ENCODE data around the gene SPEN. TPM values are rescaled to one million over a fixed set of nuclear protein-coding genes. Genes with fewer than 3 reads are reported as not detected.
"Not testable (repeated sequence)": the region's sequence is repeated elsewhere in the genome, so short reads cannot be mapped to it uniquely, and the experiment has no call there.

SPEN gene
- total RNA-seq, 1 donor from 2014 or later = 85.2 TPM

DNA sequence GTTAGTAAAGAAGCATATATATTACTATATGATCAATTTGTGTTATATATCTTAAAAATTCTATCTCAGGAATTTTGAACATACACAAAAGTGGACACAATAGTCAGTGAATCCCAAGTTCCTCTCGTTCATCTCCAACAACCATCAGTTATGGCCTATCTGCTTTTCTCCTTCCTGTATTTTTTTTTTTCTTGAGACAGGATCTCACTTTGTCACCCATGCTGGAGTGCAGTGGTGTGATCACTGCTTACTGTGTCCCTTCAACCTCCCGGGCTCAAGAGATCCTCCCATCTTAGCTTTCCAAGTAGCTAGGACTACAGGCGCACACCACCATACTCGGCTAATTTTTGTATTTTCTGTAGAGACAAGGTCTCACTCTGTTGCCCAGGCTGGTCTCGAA lies 9.4 kb downstream of the SPEN start:
- no peak for DNase-seq (ENCODE audit: low spot score)

DNA sequence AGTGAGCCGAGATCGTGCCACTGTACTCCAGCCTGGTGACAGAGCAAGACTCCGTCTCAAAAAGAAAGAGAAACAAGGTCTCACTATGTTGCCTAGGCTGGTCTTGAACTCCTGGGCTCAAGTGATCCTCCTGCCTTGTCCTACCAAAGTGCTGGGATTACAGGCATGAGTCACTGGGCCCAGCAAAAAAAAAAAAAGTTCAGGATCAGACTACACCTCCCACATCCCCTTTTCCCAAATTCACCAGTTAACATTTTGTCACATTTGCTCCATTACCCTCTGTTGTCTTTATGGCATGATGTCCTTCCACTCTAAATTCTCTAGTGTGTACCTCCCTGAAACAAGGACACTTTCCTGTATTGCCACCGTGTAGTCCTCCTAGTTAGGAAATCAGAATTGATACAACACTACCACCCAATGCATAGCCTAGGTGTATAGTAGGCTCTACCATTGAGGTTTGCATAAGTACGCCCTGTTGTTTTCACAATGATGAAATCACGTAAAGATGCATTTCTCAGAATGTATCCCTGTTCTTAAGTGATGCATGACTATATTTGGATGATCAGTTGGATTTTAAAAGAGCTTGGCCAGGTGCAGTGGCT lies 10.7 kb downstream of the SPEN start:
- no peak for DNase-seq (ENCODE audit: low spot score)

DNA sequence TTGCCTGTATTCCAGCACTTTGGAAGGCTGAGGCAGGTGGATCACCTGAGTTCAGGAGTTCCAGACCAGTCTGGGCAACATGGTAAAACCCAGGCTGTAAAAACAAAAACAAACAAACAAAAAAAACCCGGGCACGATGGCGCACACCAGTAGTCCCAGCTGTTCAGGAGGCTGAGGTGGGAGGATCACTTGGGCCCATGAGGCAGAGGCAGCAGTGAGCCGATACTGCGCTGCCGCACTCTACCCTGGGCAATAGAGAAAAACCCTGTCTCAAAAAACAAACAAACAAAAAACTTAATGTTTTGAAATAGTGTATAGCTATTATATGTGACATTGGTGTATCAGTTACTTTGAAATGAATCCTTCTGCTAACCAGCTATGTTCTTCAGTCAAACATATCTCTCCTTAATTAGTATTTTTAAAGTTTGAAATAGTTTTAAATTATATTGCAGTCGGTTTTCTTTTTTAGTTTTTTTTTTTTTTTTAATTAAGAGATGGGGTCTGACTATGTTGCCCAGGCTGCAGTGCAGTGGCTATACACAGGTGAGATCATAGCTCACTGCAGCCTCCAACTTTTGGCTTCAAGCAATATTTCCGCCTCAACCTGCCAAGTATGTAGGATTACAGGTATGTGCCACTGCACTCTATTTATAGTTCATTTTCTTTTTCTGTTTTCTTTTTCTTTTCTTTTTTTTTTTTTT lies 11.3 kb downstream of the SPEN start:
- DNase-seq (ENCODE audit: low spot score) = no peak

DNA sequence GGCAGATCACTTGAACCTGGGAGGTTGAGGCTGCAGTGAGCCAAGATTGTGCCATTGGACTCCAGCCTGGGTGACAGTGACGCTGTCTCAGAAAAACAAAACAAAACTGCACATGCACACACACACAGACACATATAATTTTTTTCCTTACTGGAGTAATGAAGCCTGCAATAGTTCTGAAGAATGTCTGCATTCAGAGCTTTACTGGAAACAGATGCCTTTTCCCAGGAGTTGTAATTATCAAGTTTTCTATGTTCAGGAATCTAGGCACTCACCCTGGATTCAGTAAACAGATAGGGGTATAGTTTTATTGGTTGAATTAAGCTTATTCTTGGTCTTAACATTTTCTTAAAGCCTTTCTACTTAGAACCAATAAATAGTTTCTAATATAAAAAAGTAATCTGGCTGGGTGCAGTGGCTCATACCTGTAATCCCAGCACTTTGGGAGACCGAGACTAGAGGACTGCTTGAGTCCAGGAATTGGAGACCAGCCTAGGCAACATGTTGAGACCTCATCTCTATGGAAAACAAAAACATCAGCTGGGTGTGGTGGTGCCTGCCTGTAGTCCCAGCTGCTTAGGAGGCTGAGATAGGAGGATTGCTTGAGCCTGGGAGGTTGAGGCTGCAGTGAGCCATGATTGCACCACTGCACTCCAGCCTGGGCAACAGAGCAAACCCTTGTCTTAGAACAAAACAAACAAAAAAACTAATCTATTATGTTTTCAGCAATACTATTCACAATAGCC lies 15.8 kb downstream of the SPEN start:
- no peak for DNase-seq (ENCODE audit: low spot score)

DNA sequence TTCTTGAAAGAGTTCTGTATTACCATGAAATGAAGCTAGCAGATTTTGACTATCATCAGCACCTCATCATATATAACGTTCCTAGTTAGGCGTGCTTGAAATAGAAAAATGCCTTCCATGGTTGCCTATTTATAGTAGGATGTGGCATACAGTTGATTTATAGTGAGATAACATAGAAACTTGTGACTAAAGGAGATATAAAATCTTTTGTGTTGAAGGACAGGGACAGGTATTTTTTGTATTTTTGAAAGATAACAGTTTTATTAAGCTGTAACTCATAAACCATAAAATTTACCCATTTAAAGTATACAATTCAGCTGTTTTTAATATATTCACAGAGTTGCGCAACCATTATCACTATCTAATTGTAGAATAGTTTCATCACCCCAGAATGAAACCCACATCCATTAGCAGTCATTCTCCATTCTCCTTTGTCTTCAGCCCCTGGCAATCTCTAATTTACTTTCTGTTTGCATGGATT lies 19.3 kb downstream of the SPEN start:
- DNase-seq (ENCODE audit: low spot score) = no peak

DNA sequence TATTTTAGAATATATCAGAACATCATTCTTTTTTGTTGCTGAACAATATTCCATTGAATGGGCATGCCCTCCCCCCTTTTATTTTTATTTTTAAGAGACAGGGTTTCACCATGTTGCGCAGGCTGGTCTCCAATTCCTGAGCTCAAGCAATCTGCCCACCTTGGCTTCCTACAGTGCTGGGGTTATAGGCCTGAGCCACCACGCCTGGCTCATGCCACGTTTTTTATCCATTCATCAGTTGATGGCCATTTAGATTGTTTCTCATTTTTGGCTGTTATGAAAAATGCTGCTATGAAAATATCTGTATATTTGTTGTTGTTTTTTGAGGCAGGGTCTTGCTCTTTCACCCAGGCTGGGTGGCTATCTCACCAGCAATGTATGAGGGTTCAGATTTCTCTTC lies 19.8 kb downstream of the SPEN start:
- DNase-seq (ENCODE audit: low spot score) = no peak

DNA sequence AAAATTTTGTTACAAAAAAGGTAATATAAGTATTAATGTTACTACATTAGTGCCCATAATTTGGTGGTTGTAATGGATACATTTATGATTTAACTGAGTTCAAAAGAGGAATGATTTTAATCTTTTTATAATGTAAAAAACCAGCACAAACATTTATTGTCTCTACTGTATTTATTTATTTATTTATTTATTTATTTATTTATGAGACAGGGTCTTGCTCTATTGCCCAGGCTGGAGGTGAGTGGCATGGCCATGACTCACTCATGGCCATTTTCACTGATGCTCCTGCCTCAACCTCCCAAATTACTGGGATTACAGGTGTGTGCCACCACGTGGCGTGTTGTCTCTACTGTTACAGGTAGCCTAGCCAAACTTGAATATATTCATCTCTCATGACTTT lies 21.9 kb downstream of the SPEN start:
- no peak for DNase-seq (ENCODE audit: low spot score)

DNA sequence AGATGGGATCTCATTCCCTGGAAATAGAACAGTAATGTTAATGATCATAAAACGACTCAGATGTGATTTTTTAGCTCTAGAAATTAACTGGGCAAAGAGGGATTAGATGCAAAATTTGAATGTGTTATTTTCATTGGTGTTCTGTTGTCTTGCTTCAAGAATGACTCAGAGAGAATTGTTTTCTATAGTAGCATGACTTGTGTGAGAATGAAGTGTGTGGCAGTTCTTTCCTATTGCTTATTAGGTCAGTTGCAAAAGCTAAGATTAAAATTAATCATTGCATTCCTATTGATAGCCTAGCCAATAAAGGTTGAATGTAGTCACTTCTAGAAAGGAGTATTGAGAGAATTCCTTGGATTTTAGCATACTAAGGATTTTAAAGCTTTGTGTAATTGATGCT lies 22.9 kb downstream of the SPEN start:
- no peak for DNase-seq (ENCODE audit: low spot score)

DNA sequence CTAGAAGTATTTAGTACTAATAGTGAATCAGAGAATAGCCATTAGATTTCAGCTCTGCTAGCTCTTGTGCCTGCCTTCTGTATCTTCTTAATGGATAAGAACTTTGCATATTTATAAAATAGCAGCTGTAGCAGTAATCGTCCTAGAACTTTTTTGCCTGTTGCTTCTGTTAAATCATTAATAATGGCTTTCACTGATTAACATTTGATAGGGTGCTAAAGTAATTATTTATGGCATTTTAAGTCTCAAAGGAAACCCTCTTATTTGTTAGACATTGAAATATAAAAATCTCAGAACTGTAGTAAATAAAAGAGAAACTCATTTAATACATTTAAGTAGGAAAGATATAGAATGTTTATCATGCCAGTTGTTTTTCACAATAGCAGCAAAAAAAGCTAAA lies 27.0 kb downstream of the SPEN start:
- DNase-seq (ENCODE audit: low spot score) = no peak

DNA sequence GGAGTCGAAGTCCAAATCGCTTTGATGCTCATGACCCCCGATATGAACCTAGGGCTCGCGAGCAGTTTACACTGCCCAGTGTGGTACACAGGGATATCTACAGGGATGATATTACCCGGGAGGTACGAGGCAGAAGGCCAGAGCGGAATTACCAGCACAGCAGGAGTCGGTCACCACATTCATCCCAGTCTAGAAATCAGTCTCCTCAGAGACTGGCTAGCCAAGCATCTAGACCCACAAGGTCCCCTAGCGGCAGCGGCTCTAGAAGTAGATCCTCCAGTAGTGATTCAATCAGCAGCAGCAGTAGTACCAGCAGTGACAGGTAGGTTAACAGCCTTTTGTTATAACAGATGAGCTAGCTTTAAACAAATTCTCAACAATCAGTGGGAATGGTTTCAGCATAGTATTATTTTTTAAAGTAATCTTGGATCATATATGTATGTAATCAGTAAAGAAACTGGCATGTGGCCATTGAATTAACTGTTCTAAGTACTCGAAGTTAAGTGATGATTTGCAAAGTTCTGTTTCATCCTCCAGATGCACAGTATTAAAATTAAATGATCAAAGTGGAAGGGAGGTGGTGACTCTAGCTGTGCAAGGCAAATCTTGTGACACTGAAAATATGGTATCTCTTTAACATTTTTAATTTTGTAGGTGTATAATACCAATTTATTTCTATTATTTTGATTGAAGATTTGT lies 29.0 kb downstream of the SPEN start:
- no peak for DNase-seq (ENCODE audit: low spot score)

DNA sequence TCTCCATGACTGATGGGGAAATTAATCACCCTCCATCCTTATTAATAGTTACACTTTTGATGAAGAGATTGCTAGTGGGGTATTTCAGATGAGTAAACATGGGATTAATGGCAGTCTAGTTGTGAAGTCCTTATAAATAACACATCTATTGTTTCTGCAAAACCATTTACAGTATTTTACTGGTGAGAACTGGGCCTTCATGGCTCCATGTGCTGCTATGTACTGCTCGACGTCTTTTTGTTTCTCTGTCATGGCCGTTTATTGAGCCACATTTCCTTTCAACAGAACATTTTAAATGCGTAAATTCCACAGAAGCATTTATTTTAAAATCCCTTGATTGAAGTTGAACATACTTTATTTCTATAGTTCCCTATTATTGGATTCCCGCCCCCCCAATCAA lies 34.5 kb downstream of the SPEN start:
- no peak for DNase-seq (ENCODE audit: low spot score)

DNA sequence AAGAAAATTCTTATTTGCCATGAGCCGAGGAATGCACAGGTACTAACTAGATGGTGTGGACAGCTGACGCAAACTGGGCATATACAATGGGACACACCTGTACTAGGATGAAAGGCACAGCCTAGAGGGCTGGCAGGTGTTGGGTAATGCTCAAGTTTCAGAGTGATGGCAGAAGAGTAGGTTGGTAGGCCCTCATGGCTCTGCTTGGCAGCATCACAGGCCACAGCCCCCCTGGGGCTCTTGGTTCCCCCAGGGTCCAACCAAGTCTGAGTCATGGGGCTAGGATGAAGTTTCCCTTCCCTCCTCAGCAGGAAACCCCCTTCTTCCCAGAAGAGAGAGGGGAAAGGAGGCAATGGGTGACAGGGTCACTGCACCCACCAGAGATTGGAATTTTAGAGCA lies 35.2 kb downstream of the SPEN start:
- no peak for DNase-seq (ENCODE audit: low spot score)

DNA sequence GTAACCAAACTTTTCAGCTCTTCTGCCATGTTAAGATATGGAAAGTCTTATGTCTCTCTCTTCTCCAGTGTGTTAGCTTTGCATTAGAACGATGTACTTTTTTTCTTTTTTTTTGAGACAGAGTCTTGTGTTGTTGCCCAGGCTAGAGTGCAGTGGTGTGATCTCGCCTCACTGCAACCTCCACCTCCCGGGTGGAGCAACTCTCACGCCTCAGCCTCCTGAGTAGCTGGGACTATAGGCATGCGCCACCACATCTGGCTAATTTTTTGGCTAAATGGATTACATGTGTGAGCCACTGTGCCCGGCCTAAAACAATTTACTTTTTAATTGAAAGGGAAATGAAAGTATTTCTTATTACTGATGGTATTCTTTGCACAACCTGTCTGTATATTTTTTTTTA lies 35.8 kb downstream of the SPEN start:
- DNase-seq (ENCODE audit: low spot score) = no peak

DNA sequence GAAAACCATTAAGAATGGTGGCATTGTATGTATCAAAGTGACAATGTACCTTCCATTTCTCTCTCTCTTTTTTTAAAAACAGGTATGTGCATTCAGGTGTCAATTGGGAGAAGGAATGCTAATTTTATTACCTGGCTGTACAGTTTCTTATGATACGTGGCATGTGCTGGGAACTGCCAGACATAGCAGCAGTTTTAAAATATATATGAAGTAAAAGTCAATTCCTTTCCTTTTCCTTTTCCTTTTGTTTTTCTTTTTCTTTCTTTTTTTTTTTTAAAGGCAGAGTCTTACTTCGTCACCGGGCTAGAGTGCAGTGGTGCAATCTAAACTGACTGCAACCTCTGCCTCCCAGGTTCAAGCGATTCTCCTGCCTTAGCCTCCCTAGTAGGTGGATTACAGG lies 37.0 kb downstream of the SPEN start:
- DNase-seq (ENCODE audit: low spot score) = no peak

DNA sequence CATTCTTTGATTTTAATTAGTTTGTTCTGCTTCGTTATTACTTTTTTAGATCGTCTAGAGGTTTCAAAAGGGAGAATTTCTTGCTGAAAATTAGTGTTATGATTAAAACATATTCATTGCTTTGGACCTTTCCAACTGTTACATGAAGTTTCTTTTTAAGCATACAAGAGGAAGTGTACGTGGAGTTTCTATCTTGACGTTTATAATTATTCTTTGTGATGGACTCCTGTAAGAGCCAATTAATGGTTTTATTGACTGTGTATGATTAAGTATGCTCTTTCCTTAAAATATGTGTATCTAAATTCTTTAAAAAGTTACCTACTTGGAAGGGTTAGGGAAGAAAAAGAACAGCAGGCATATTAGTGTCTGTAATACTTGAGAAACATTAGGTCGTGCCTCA lies 37.8 kb downstream of the SPEN start:
- no peak for DNase-seq (ENCODE audit: low spot score)

DNA sequence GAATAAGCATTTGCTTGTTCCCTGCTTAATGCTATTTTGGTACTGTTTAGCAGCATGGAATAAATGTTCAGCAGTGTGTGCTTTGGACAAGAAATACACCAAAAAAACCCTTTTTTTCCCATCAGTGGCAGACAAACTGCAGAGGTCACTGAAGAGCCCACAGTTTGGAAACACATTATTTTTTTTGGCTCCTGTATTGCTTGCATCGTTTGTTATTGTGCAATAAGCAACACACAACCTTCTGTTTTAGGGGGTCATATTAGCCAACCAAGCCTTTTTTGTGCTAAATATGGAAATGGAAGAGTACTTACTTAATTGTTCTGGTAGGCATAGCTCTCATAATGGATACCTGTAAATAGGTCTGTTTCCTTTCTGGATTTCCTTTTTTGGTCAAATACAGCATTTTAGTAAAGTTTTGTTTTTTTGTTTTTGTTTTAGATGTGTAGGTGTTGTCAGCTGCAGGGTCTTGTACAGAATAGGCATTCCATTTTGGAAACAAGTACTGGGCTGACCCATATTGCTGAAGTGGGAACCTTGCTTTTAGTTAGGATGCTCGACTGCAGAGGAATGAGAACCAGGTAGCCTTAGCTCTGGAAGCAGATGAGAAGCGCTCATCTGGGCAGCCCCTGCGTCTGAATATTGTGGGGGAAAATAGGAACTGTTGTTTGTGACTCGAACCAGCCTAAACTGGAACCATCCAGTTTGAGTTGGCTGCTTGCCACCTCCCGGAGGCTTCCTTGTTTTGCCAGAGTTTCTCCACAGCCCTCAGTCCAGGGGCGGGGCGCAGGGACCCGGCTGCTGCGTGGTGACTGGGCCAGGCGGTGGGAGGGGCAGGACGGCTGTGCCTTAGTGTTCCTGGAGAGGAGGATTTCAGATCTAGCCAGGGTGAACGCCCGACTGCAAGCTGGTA lies 38.4 kb downstream of the SPEN start:
- peak; percentile 98 for DNase-seq (ENCODE audit: low spot score)

DNA sequence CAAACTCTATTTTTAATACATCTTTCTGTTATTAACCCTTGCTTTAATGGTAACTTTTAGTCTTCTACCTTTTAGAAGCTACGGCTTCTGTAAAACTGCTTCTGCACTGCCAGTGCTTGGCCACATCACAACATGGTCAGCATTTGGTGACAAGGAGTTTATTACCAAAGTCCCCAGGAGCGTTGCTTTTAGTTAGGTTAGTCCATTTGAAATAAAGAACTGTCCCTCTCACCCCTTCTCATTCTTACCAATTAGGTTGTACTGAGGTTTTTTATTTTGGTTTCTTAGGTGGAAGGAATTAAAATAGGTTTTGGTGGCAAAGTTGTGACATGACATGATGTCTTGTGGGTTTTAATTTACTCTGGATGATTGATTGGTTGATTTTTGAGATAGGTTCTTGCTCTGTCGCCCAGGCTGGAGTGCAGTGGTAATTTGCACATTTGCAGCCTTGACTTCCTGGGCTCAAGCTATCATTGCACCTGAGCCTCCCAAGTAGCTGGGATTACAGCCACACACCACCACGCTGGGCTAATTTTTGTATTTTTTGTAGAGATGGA lies 39.2 kb downstream of the SPEN start:
- DNase-seq (ENCODE audit: low spot score) = no peak

DNA sequence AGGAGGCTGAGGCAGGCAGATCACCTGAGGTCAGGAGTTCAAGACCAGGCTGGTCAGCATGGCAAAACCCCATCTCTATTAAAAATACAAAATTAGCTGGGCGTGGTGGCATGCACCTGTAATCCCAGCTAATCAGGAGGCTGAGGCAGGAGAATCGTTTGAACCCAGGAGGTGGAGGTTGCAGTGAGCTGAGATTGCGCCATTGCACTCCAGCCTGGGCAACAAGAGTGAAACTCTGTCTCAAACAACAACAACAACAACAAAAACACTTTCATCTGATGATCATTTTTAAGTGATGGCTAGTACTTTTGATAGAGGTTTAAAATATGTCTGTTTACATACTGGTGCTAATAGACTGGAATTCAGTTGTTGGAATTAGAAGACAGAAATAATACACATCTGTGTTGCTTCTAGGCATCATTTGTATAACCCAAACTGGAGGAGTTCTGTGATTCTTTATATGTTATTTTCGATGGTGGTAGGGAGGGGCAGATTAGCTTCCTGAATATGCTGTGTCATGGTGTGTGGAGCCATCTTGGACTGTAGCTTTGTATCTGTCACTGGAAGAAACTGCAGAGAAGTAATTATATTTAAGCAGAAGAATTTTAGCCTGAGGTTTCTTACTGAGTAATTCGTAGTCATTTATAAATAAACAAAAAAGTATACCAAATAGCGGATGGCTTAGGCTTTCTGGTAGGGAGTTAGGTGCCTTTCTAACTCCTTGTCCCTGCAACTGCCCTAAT lies 45.5 kb downstream of the SPEN start:
- DNase-seq (ENCODE audit: low spot score) = not testable (repeated sequence)

DNA sequence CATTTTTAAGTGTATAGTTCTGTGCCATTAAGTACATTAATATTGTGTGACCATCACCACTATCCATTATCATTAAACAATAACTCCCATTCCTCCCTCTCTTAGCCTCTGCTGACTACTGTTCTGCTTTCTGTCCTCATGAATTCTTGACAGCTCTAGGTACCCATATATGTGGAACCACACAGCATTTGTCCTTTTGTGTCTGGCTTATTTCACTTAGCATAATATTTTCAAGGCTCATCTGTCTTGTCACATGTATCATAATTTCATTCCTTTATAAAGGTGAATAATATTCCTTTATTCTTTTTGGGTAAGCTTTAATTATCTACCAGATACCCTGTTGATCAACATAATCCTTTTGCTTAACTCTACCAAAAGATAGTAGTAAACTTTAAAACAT lies 47.7 kb downstream of the SPEN start:
- no peak for DNase-seq (ENCODE audit: low spot score)

Data from ureter (tissue), 1 donor.